GM10266 (cell line): ENCODE results near the gene CTRL.

ENCODE experiments used
- DNase-seq: peaks from one replicate; pipeline ENCODE4 v3.0.0; 2012; ENCODE audit errors: extremely low spot score
- CTCF ChIP-seq: IDR thresholded peaks from 2 replicates; pipeline ENCODE4 v1.5.1; 2012; ENCODE audit warnings: mild to moderate bottlenecking, low read depth; ENCODE audit not compliant: control insufficient read depth, insufficient read depth; ENCODE audit errors: missing control alignments

CTRL gene

GRCh38 chr16:67910158-67910557 lies 21.5 kb downstream of the CTRL start:
- DNase-seq = no peak
- no peak for TF ChIP-seq CTCF

GRCh38 chr16:67909056-67909742 lies 22.5 kb downstream of the CTRL start:
- DNase-seq = no peak

GRCh38 chr16:67907397-67908180 lies 24.1 kb downstream of the CTRL start:
- no peak for DNase-seq
- TF ChIP-seq CTCF = no peak

More at GRCh38 chr16:67909056-67909742, 22.5 kb downstream of the CTRL start:
- no peak for TF ChIP-seq CTCF

GRCh38 chr16:67902831-67903230 lies 28.8 kb downstream of the CTRL start:
- TF ChIP-seq CTCF = no peak
- no peak for DNase-seq

- no peak for DNase-seq
- TF ChIP-seq CTCF = no peak
These were observed 29.9 kb downstream of the CTRL start for GRCh38 chr16:67901734-67902133.

- TF ChIP-seq CTCF = no peak
- no peak for DNase-seq
These were observed 34.4 kb downstream of the CTRL start for GRCh38 chr16:67897231-67897630.
